ENCODE results near the gene RASA3. TPM values are rescaled to one million over a fixed set of nuclear protein-coding genes. Genes with fewer than 3 reads are reported as not detected.

The RASA3 gene
- total RNA-seq, 1 donor from 2014 or later, result 2.9 TPM

DNA sequence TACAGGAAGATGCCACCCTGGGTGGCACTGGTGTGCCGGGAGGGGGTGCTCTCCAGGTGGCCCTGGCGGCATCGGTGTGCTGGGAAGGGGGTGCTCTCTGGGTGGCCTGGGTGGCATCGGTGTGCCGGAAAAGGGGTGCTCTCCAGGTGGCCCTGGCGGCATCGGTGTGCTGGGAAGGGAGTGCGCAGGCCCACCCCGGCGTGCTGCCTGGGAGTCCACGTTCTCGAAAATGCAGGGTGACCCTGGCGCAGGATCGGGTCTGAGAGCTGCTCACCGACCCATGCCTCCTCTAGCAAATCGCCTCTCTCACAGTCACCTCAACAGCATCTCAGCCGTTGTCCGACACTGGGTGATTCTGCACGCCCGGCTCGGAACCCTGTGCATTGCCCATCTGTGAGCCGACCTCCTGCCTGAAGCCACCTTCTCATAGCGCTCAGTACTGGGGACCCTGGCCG lies 36.4 kb downstream of the RASA3 start:
- Histone ChIP-seq H3K27ac (no peak overlapping the region), H3K79me2 (ENCODE audit: low read depth) (no peaks in the 10 kb centered on the region), H3K27me3 (peaks cover 4% of the 10 kb centered on the region), H3K4me3 (no peak overlapping the region), H4K20me1 (ENCODE audit: low read depth) (no peaks in the 10 kb centered on the region), H3F3A (ENCODE audit: low read depth) (peaks cover 24% of the 10 kb centered on the region), H3K9ac (no peak overlapping the region), H3K36me3 (no peaks in the 10 kb centered on the region), H3K4me2 (no peak overlapping the region), H3K9me3 (ENCODE audit: low read depth) (no peaks in the 10 kb centered on the region), H3K4me1 (peaks cover 8% of the 10 kb centered on the region), H2AFZ (replicated peaks) (no peak overlapping the region)
- DNase-seq (ENCODE audit: low spot score), result no peak
- Mint-ChIP-seq H3K4me1 (peaks cover 42% of the 10 kb centered on the region), H3K9me3 (peaks cover 20% of the 10 kb centered on the region), H3K27me3 (ENCODE audit: insufficient read depth, low read depth) (peaks cover 10% of the 10 kb centered on the region), H3K4me3 (no peak overlapping the region), H3K27ac (no peak overlapping the region), H3K36me3 (peaks cover 12% of the 10 kb centered on the region)
- TF ChIP-seq, protein P1, sequence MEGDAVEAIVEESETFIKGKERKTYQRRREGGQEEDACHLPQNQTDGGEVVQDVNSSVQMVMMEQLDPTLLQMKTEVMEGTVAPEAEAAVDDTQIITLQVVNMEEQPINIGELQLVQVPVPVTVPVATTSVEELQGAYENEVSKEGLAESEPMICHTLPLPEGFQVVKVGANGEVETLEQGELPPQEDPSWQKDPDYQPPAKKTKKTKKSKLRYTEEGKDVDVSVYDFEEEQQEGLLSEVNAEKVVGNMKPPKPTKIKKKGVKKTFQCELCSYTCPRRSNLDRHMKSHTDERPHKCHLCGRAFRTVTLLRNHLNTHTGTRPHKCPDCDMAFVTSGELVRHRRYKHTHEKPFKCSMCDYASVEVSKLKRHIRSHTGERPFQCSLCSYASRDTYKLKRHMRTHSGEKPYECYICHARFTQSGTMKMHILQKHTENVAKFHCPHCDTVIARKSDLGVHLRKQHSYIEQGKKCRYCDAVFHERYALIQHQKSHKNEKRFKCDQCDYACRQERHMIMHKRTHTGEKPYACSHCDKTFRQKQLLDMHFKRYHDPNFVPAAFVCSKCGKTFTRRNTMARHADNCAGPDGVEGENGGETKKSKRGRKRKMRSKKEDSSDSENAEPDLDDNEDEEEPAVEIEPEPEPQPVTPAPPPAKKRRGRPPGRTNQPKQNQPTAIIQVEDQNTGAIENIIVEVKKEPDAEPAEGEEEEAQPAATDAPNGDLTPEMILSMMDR (IDR thresholded peaks at IDR 0.05), result no peak
- TF ChIP-seq EZH2phosphoT487 (IDR thresholded peaks at IDR 0.05) (no peak), EZH2 (IDR thresholded peaks at IDR 0.05) (no peak)

DNA sequence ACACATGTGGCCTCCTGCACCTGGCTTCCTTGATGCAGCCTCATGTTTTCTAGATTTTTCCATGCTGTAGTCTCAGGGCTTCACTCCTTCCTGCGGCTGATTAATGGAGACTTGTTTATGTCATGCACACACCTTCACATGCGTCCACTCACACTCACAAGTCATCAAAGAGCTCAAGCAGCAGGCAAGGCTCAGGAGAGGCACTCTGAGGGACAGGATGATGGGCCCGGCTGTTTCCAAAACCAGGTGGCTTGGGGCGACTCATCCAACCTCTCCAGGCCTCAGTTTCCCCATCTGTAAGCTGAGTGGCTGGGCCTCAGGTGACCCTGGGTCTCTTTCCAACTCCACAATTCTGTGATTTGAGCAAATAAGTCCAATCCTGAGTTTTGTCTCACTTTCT lies 36.9 kb downstream of the RASA3 start:
- peaks cover 36% of the 10 kb centered on the region for H3K4me1 Mint-ChIP-seq
- DNase-seq (ENCODE audit: low spot score), result no peak
- H3K36me3 ChIP-seq, result no peaks in the 10 kb centered on the region
- peaks cover 8% of the 10 kb centered on the region for H3K4me1 ChIP-seq
- TF ChIP-seq EZH2 (IDR thresholded peaks at IDR 0.05), result no peak
- no peak for TF ChIP-seq EZH2phosphoT487 (IDR thresholded peaks at IDR 0.05)
- TF ChIP-seq, protein P1 (IDR thresholded peaks at IDR 0.05), result no peak
- H3K9me3 Mint-ChIP-seq, result peaks cover 26% of the 10 kb centered on the region
- peaks cover 18% of the 10 kb centered on the region for H3F3A ChIP-seq (ENCODE audit: low read depth)
- H3K27ac ChIP-seq, result no peak overlapping the region
- H3K27me3 Mint-ChIP-seq (ENCODE audit: insufficient read depth, low read depth), result peaks cover 8% of the 10 kb centered on the region
- no peaks in the 10 kb centered on the region for H4K20me1 ChIP-seq (ENCODE audit: low read depth)
- peaks cover 12% of the 10 kb centered on the region for H3K36me3 Mint-ChIP-seq
- H3K4me2 ChIP-seq, result no peak overlapping the region
- no peaks in the 10 kb centered on the region for H3K79me2 ChIP-seq (ENCODE audit: low read depth)
- no peaks in the 10 kb centered on the region for H3K9me3 ChIP-seq (ENCODE audit: low read depth)
- H3K4me3 Mint-ChIP-seq, result no peak overlapping the region
- no peak overlapping the region for H3K9ac ChIP-seq
- peaks cover 9% of the 10 kb centered on the region for H3K27me3 ChIP-seq
- no peak overlapping the region for H2AFZ ChIP-seq (replicated peaks)
- H3K4me3 ChIP-seq, result no peak overlapping the region
- H3K27ac Mint-ChIP-seq, result no peak overlapping the region

- peaks cover 41% of the 10 kb centered on the region for H3K9me3 Mint-ChIP-seq
- no peak overlapping the region for H3K4me3 ChIP-seq
- no peak for DNase-seq (ENCODE audit: low spot score)
- H3K27me3 Mint-ChIP-seq (ENCODE audit: insufficient read depth, low read depth), result peaks cover 5% of the 10 kb centered on the region
- peaks cover 21% of the 10 kb centered on the region for H3K4me1 Mint-ChIP-seq
- H4K20me1 ChIP-seq (ENCODE audit: low read depth), result no peaks in the 10 kb centered on the region
- H3K9ac ChIP-seq, result no peak overlapping the region
- peaks cover 21% of the 10 kb centered on the region for H3K4me1 ChIP-seq
- no peaks in the 10 kb centered on the region for H3K36me3 ChIP-seq
- H3K4me2 ChIP-seq, result no peak overlapping the region
- H3K4me3 Mint-ChIP-seq, result no peak overlapping the region
- TF ChIP-seq EZH2phosphoT487 (IDR thresholded peaks at IDR 0.05), result no peak
- no peak for TF ChIP-seq EZH2 (IDR thresholded peaks at IDR 0.05)
- TF ChIP-seq, protein P1 (IDR thresholded peaks at IDR 0.05), result no peak
- no peaks in the 10 kb centered on the region for H3K79me2 ChIP-seq (ENCODE audit: low read depth)
- no peaks in the 10 kb centered on the region for H3K9me3 ChIP-seq (ENCODE audit: low read depth)
- H3K27ac ChIP-seq, result no peak overlapping the region
- H3K36me3 Mint-ChIP-seq, result peaks cover 20% of the 10 kb centered on the region
- H3K27ac Mint-ChIP-seq, result no peak overlapping the region
- H3K27me3 ChIP-seq, result peaks cover 33% of the 10 kb centered on the region
- peaks cover 4% of the 10 kb centered on the region for H3F3A ChIP-seq (ENCODE audit: low read depth)
- H2AFZ ChIP-seq (replicated peaks), result no peak overlapping the region
Measured at GRCh38 chr13:114093118-114093517, 39.3 kb downstream of the RASA3 start.

Data from neural progenitor cell (in vitro differentiated cells).